ENCODE data around the gene PFDN6. TPM values are rescaled to one million over a fixed set of nuclear protein-coding genes. Genes with fewer than 3 reads are reported as not detected.

PFDN6 gene
- total RNA-seq, 4 donors from 2014 or later = 23.6 to 39.8 (median 28.1) TPM; not detected in 1

- DNase-seq = no peak
- Histone ChIP-seq H3K36me3 (no peaks in the 10 kb centered on the region), H3K27ac (peak overlapping the region; percentile 88 to 93 (median 92)), H3K27me3 (peaks cover 4% of the 10 kb centered on the region), H3K9me3 (no peaks in the 10 kb centered on the region), H3K4me1 (peaks cover 12 to 27% (median 24%) of the 10 kb centered on the region in 4 donors), H3K4me3 (peak overlapping the region; percentile 5 to 60 (median 38))
- in situ Hi-C loops (cut with MboI; ENCODE audit: low pct_ligation_motif_present in 1 of 4, low pct_unique_long_range_greater_than_20kb in 1 of 4, low sequenced_read_pairs in 3 of 4) (loop anchor here (5.0 to 25.0 kb wide), 5 partner anchors 84 to 236 kb away; partner anchors contain the start of gene HLA-DOA (in 1 of the 4)), intact Hi-C loops (cut with DNase I; ENCODE audit: low total_unique reads) (loop anchor here (5.0 to 10.0 kb wide), 3 partner anchors 84 to 234 kb away; no protein-coding TSS in a partner anchor)
- TF ChIP-seq POLR2AphosphoS5 (IDR thresholded peaks at IDR 0.05) = no peak
- no peak for TF ChIP-seq POLR2A (IDR thresholded peaks at IDR 0.05)
- TF ChIP-seq EP300 (IDR thresholded peaks at IDR 0.05; ENCODE audit: low read depth) = no peak
- peak in 2 of 5 experiments; percentile 22 to 46 for TF ChIP-seq CTCF (IDR thresholded peaks at IDR 0.05)
- WGBS, 2 donors (ENCODE audit: low coverage in 1 of 2) = 1% methylated on average over 18 of the region's 18 CpGs; no CpG with 5 or more reads in 1 of the 2 donors
These were observed 40.8 kb upstream of the PFDN6 start for GRCh38 chr6:33248643-33248931.

GRCh38 chr6:33248932-33249731 is 40.3 kb upstream of the PFDN6 start:
- WGBS, 2 donors (ENCODE audit: low coverage in 1 of 2) = 0% methylated on average over 43 of the region's 58 CpGs; no CpG with 5 or more reads in 1 of the 2 donors
- Histone ChIP-seq H3K27ac (peak overlapping the region; percentile 88 to 93 (median 92)), H3K9me3 (no peaks in the 10 kb centered on the region), H3K4me1 (peaks cover 12 to 27% (median 24%) of the 10 kb centered on the region in 4 donors), H3K27me3 (peaks cover 4% of the 10 kb centered on the region), H3K36me3 (no peaks in the 10 kb centered on the region), H3K4me3 (peak overlapping the region; percentile 35 to 60 (median 50))
- peak; percentile 99 for DNase-seq
- TF ChIP-seq POLR2AphosphoS5 (IDR thresholded peaks at IDR 0.05) (peak; percentile 76 to 90 (median 78)), POLR2A (IDR thresholded peaks at IDR 0.05) (peak; percentile 87), CTCF (IDR thresholded peaks at IDR 0.05) (no peak), EP300 (IDR thresholded peaks at IDR 0.05; ENCODE audit: low read depth) (no peak)
- intact Hi-C loops (cut with DNase I; ENCODE audit: low total_unique reads) (loop anchor here (5.0 to 10.0 kb wide), 3 partner anchors 84 to 234 kb away; no protein-coding TSS in a partner anchor), in situ Hi-C loops (cut with MboI; ENCODE audit: low pct_ligation_motif_present in 1 of 4, low pct_unique_long_range_greater_than_20kb in 1 of 4, low sequenced_read_pairs in 3 of 4) (loop anchor here (5.0 to 25.0 kb wide), 5 partner anchors 84 to 237 kb away; partner anchors contain the start of gene HLA-DOA (in 1 of the 4))

GRCh38 chr6:33249732-33250630 is 39.4 kb upstream of the PFDN6 start:
- peak overlapping the region; percentile 88 to 93 (median 92) for H3K27ac ChIP-seq
- no peaks in the 10 kb centered on the region for H3K9me3 ChIP-seq
- peaks cover 4% of the 10 kb centered on the region for H3K27me3 ChIP-seq
- H3K4me1 ChIP-seq = peaks cover 12 to 27% (median 24%) of the 10 kb centered on the region in 4 donors
- no peaks in the 10 kb centered on the region for H3K36me3 ChIP-seq
- 16 to 75% methylated on average over 1 to 15 of the region's 15 CpGs for WGBS, 2 donors (ENCODE audit: low coverage in 1 of 2)
- intact Hi-C loops (cut with DNase I; ENCODE audit: low total_unique reads) (loop anchor here (5.0 to 10.0 kb wide), 3 partner anchors 85 to 235 kb away; no protein-coding TSS in a partner anchor), in situ Hi-C loops (cut with MboI; ENCODE audit: low pct_ligation_motif_present in 1 of 4, low pct_unique_long_range_greater_than_20kb in 1 of 4, low sequenced_read_pairs in 3 of 4) (loop anchor here (5.0 to 25.0 kb wide), 5 partner anchors 85 to 238 kb away; partner anchors contain the start of gene HLA-DOA (in 1 of the 4))
- TF ChIP-seq POLR2AphosphoS5 (IDR thresholded peaks at IDR 0.05) (no peak), CTCF (IDR thresholded peaks at IDR 0.05) (no peak), POLR2A (IDR thresholded peaks at IDR 0.05) (no peak), EP300 (IDR thresholded peaks at IDR 0.05; ENCODE audit: low read depth) (no peak)
- H3K4me3 ChIP-seq = peak overlapping the region; percentile 35 to 60 (median 50)
- DNase-seq = no peak
